ENCODE measurements around the gene SLC1A4.

- TF ChIP-seq CTCF (IDR thresholded peaks at IDR 0.05) (no peak), POLR2A (IDR thresholded peaks at IDR 0.05) (no peak)
Observed at GRCh38 chr2:64995041-64995440, 5.8 kb downstream of the SLC1A4 start.

Measured in adrenal gland (tissue), 5 donors.